Mesangial cell (primary cell): ENCODE results near the gene DENND5A. TPM values are rescaled to one million over a fixed set of nuclear protein-coding genes. Genes with fewer than 3 reads are reported as not detected.

Source experiments
- total RNA-seq: library from RNA; depleted of rRNA; stranded (reverse); fragments of >200 nt; gene quantifications from 2 replicates; pipeline ENCODE4 v1.2.3, GENCODE V29; 2015

Gene DENND5A
- total RNA-seq: 96.3 and 96.5 TPM in 2 replicates

GRCh38 chr11:9265211-9266131, at the start of gene DENND5A:
TSS of gene DENND5A (minus strand) at chr11:9265350. CDS start at chr11:9265069, 281 bp downstream.

GRCh38 chr11:9314291-9315077, 49.3 kb upstream of the DENND5A start, which contains the start of gene TMEM41B:
TSS of gene TMEM41B (minus strand) at chr11:9314593. CDS start at chr11:9314441, 152 bp downstream.

GRCh38 chr11:9091044-9091922, 173.9 kb downstream of the DENND5A start, which contains the start of gene SCUBE2:
TSS of gene SCUBE2 (minus strand) at chr11:9091599. CDS start at chr11:9091528, 71 bp downstream.

Other genes with a start within 250 kb of the DENND5A start
- 0.25 and 0.33 TPM in 2 replicates for gene SCUBE2, start 173.8 kb downstream of the DENND5A start, total RNA-seq
- gene TMEM41B, start 49.2 kb upstream of the DENND5A start, total RNA-seq: 27.9 and 30.0 TPM in 2 replicates
- 58.1 and 76.3 TPM in 2 replicates for gene IPO7, start 119.3 kb upstream of the DENND5A start, total RNA-seq
- gene ZNF143, start 195.7 kb upstream of the DENND5A start, total RNA-seq: 11.3 and 16.3 TPM in 2 replicates